ENCODE measurements around the gene SCARF2.

SCARF2 gene

DNA sequence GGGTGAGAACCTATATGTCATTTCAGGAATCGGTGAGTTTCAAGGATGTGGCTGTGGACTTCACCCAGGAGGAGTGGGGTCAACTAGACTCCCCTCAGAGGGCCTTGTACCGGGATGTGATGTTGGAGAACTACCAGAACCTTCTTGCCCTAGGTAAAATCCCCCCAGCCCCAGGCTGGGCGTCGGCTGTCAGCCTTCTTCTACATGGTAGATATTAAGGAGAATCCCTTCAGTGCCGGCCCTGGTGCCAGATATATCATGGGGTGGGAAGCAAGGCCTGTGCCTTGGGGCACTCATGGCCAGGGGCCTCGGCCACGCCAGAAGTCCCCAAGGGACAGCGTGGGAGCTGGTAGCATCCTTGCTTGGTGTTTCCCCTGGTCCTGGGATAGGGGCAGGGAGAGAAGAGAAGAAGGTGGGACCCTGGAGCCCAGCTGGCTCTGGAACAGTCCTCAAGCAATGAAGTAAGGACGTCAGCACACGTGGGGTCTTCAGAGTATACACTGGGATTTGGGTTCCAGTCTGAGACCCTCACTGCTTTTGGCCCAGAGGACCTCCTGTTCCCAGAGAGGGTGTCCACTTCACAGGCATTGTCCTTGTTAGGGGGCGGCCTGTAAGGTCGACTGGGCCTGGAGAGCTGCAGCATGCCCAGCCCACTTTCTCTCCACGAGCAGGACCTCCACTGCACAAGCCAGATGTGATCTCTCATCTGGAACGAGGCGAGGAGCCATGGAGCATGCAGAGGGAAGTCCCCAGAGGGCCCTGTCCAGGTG lies 36.8 kb downstream of the SCARF2 start:
- ChIA-PET POLR2A (no interaction called here), CTCF (no interaction called here)
- no peak overlapping the region for H3K4me3 ChIP-seq (ENCODE audit: low read depth, low read length)
- TF ChIP-seq CTCF (IDR thresholded peaks at IDR 0.05; ENCODE audit: insufficient read depth, low read length, missing control alignments): no peak
- DNase-seq (ENCODE audit: low read depth, low spot score): no peak

- TF ChIP-seq CTCF (IDR thresholded peaks at IDR 0.05; ENCODE audit: insufficient read depth, low read length, missing control alignments): no peak
- no peak for DNase-seq (ENCODE audit: low read depth, low spot score)
- H3K4me3 ChIP-seq (ENCODE audit: low read depth, low read length): no peak overlapping the region
- ChIA-PET CTCF (interaction anchor here (0.9 kb wide), 1 partner anchor 18 kb away, joined by 4 read pairs; no protein-coding TSS in a partner anchor), POLR2A (no interaction called here)
Observed at GRCh38 chr22:20399866-20400605, 37.6 kb downstream of the SCARF2 start.

DNA sequence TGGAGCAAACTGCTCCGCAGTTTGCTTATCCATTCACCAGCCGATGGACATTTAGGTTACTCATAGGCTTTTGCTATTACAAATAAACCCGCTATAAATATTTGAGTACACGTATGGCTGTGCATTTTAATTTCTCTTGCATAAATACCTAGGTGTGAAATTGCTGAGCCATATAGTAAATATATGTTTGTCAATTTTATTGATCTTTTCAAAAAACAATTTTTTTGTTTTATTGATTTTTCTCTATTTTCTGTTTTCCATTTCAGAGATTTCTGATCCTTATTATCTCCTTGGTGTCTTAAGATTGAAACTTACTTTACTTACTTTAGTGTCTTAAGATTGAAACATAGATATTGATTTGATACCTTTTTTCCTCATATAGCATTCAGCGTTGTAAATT lies 39.2 kb downstream of the SCARF2 start:
- CTCF ChIA-PET: interaction anchor here (1.0 kb wide), 1 partner anchor 57 kb away, joined by 3 read pairs; no protein-coding TSS in a partner anchor
- POLR2A ChIA-PET: no interaction called here
- H3K4me3 ChIP-seq (ENCODE audit: low read depth, low read length): no peak overlapping the region
- no peak for DNase-seq (ENCODE audit: low read depth, low spot score)
- no peak for TF ChIP-seq CTCF (IDR thresholded peaks at IDR 0.05; ENCODE audit: insufficient read depth, low read length, missing control alignments)

DNA sequence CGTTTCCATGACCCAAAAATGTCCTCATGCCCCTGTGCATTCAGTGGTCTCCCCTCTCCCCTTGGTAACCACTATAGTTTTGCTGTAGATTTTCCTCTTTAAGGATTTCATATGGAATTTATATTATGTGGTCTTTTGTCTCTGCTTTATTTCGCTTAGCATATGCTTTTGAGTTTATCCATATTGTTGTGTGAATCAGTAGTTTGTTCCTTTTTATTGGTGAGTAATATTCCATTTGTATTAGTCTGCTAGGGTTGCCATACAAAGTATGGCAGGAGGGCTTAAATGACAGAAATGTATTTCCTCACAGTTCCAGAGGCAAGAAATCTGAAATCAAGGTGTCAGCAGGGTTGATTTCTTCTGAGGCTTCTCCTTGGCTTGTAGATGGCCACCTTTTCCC lies 40.1 kb downstream of the SCARF2 start:
- POLR2A ChIA-PET: no interaction called here
- CTCF ChIA-PET: interaction anchor here (1.5 kb wide), 1 partner anchor 57 kb away, joined by 4 read pairs; no protein-coding TSS in a partner anchor
- no peak overlapping the region for H3K4me3 ChIP-seq (ENCODE audit: low read depth, low read length)
- DNase-seq (ENCODE audit: low read depth, low spot score): no peak
- no peak for TF ChIP-seq CTCF (IDR thresholded peaks at IDR 0.05; ENCODE audit: insufficient read depth, low read length, missing control alignments)

DNA sequence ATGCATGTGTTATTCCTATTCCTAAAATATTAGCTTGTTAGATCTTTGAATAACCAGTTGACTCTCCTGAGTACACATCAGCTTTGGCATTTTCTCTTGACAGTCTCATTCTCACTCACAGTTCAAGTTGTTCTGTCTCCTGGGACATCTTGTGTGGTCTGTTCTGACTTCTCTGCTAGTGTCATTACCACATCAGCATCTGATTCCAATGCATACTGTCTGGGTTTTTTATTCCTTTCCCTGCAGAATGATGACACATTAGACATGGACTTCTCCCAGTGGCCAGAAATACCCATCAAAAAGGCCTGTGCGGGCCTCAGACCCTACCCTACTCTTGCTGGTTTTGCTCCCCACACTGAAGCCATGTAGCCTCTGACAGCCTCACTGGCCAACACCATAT lies 41.0 kb downstream of the SCARF2 start:
- peak; percentile 38 for DNase-seq (ENCODE audit: low read depth, low spot score)
- TF ChIP-seq CTCF (IDR thresholded peaks at IDR 0.05; ENCODE audit: insufficient read depth, low read length, missing control alignments): no peak
- ChIA-PET POLR2A (interaction anchor here (1.6 kb wide), 1 partner anchor 111 kb away, joined by 3 read pairs; the partner anchor contains the start of gene MED15), CTCF (interaction anchor here (1.5 kb wide), 1 partner anchor 58 kb away, joined by 4 read pairs; no protein-coding TSS in a partner anchor)
- H3K4me3 ChIP-seq (ENCODE audit: low read depth, low read length): no peak overlapping the region

- POLR2A ChIA-PET: interaction anchor here (1.6 kb wide), 1 partner anchor 111 kb away, joined by 3 read pairs; the partner anchor contains the start of gene MED15
- no peak for DNase-seq (ENCODE audit: low read depth, low spot score)
- H3K4me3 ChIP-seq (ENCODE audit: low read depth, low read length): no peak overlapping the region
- CTCF ChIA-PET: interaction anchor here (1.2 to 1.5 kb wide), 3 partner anchors 12 to 61 kb away, joined by 4 to 6 read pairs (median 4); no protein-coding TSS in a partner anchor
- no peak for TF ChIP-seq CTCF (IDR thresholded peaks at IDR 0.05; ENCODE audit: insufficient read depth, low read length, missing control alignments)
Observed at GRCh38 chr22:20395907-20396287, 41.7 kb downstream of the SCARF2 start.
